Measurements from ENCODE around the gene PHOSPHO2. TPM values are rescaled to one million over a fixed set of nuclear protein-coding genes. Genes with fewer than 3 reads are reported as not detected.

The PHOSPHO2 gene
- total and polyA plus RNA-seq, 3 donors from 2014 or later = 9.7 to 36.5 (median 24.4) TPM

GRCh38 chr2:169716938-169717690, 22.8 kb downstream of the PHOSPHO2 start:
- Histone ChIP-seq H3K27me3 (no peaks in the 10 kb centered on the region), H3K27ac (no peak overlapping the region), H3K36me3 (ENCODE audit: low read depth, missing control alignments) (no peaks in the 10 kb centered on the region), H3K4me3 (no peak overlapping the region), H3K9me3 (no peaks in the 10 kb centered on the region), H3K4me1 (peaks cover 16% of the 10 kb centered on the region)
- intact Hi-C loops (cut with DNase I; ENCODE audit: low total_unique reads) = no loop called here
- 53 to 72% methylated on average over 5 to 12 of the region's 12 CpGs for WGBS, 2 donors
- no peak for TF ChIP-seq CTCF (IDR thresholded peaks at IDR 0.05)
- TF ChIP-seq POLR2A (IDR thresholded peaks at IDR 0.05) = no peak
- DNase-seq = no peak

GRCh38 chr2:169717691-169718063, 23.4 kb downstream of the PHOSPHO2 start:
- TF ChIP-seq CTCF (IDR thresholded peaks at IDR 0.05) = no peak
- no peak for TF ChIP-seq POLR2A (IDR thresholded peaks at IDR 0.05)
- peaks cover 16% of the 10 kb centered on the region for H3K4me1 ChIP-seq
- H3K4me3 ChIP-seq = no peak overlapping the region
- 59 to 76% methylated on average over 4 of the region's 4 CpGs for WGBS, 2 donors
- H3K27me3 ChIP-seq = no peaks in the 10 kb centered on the region
- intact Hi-C loops (cut with DNase I; ENCODE audit: low total_unique reads) = no loop called here
- no peak overlapping the region for H3K27ac ChIP-seq
- no peaks in the 10 kb centered on the region for H3K36me3 ChIP-seq (ENCODE audit: low read depth, missing control alignments)
- no peak for DNase-seq
- no peaks in the 10 kb centered on the region for H3K9me3 ChIP-seq

GRCh38 chr2:169718930-169719504, 24.7 kb downstream of the PHOSPHO2 start:
- Histone ChIP-seq H3K27ac (no peak overlapping the region), H3K36me3 (ENCODE audit: low read depth, missing control alignments) (no peaks in the 10 kb centered on the region), H3K4me3 (no peak overlapping the region), H3K4me1 (peaks cover 16% of the 10 kb centered on the region), H3K9me3 (no peaks in the 10 kb centered on the region), H3K27me3 (no peaks in the 10 kb centered on the region)
- TF ChIP-seq POLR2A (IDR thresholded peaks at IDR 0.05) (no peak), CTCF (IDR thresholded peaks at IDR 0.05) (no peak)
- intact Hi-C loops (cut with DNase I; ENCODE audit: low total_unique reads) = no loop called here
- no peak for DNase-seq
- WGBS, 2 donors = 76 to 79% methylated on average over 2 of the region's 2 CpGs

- Histone ChIP-seq H3K36me3 (ENCODE audit: low read depth, missing control alignments) (no peaks in the 10 kb centered on the region), H3K4me3 (no peak overlapping the region), H3K4me1 (peaks cover 6% of the 10 kb centered on the region), H3K9me3 (no peaks in the 10 kb centered on the region), H3K27ac (no peak overlapping the region), H3K27me3 (no peaks in the 10 kb centered on the region)
- 71 to 79% methylated on average over 3 of the region's 3 CpGs for WGBS, 2 donors
- intact Hi-C loops (cut with DNase I; ENCODE audit: low total_unique reads) = no loop called here
- no peak for DNase-seq
- TF ChIP-seq CTCF (IDR thresholded peaks at IDR 0.05) = no peak
- no peak for TF ChIP-seq POLR2A (IDR thresholded peaks at IDR 0.05)
These were observed 26.7 kb downstream of the PHOSPHO2 start for GRCh38 chr2:169721016-169721415.

- intact Hi-C loops (cut with DNase I; ENCODE audit: low total_unique reads) = no loop called here
- no peak for DNase-seq
- no peak overlapping the region for H3K4me3 ChIP-seq
- TF ChIP-seq POLR2A (IDR thresholded peaks at IDR 0.05) (no peak), CTCF (IDR thresholded peaks at IDR 0.05) (no peak)
- WGBS, 2 donors = 81 to 92% methylated on average over 5 of the region's 5 CpGs
- no peaks in the 10 kb centered on the region for H3K4me1 ChIP-seq
- H3K9me3 ChIP-seq = no peaks in the 10 kb centered on the region
- H3K27ac ChIP-seq = no peak overlapping the region
- no peaks in the 10 kb centered on the region for H3K27me3 ChIP-seq
- H3K36me3 ChIP-seq (ENCODE audit: low read depth, missing control alignments) = no peaks in the 10 kb centered on the region
These were observed 32.8 kb downstream of the PHOSPHO2 start for GRCh38 chr2:169727065-169727464.

Measured in testis (tissue), 3 donors.